Naive thymus-derived CD8-positive, alpha-beta T cell (primary cell): ENCODE data around the gene UTF1. TPM values are rescaled to one million over a fixed set of nuclear protein-coding genes. Genes with fewer than 3 reads are reported as not detected.

ENCODE experiments used
- ATAC-seq, 2 donors: fragments of 150-1000 bp; cut with Tn5 transposase in 1 of 2; sonication (Bioruptor Pico), chemical (Tn5 transposase) in 1 of 2; 1 replicate in 1 of 2; 2 replicates in 1 of 2; pipeline ENCODE4 v1.10.0; 2021; ENCODE audit warnings: mild to moderate bottlenecking in 2 of 2, moderate library complexity in 2 of 2
- POLR2A ChIA-PET: fragments of 350-600 bp; sonication (Branson Sonifier 250); formaldehyde crosslinking; loops from one replicate; lab custom pipeline; 2021; ENCODE audit warnings: antibody characterized with exemption; lab: Charles Lee
- DNase-seq, 10 donors: peaks; one replicate each; pipeline versions ENCODE4 v3.0.0 to v3.0.0-alpha.2; 2020 to 2022
- H3K27ac Mint-ChIP-seq, 10 donors: one replicate each; pipeline ENCODE4 v1.8.0; 2020 to 2022; ENCODE audit warnings: mild to moderate bottlenecking in 10 of 10, mixed read lengths in 10 of 10, moderate library complexity in 4 of 10, inconsistent platforms in 1 of 10
- H3K27me3 Mint-ChIP-seq, 5 donors: one replicate each; pipeline ENCODE4 v1.8.0; 2021 to 2022; ENCODE audit warnings: mixed read lengths in 5 of 5
- H3K36me3 Mint-ChIP-seq, 3 donors: one replicate each; pipeline ENCODE4 v1.8.0; 2020 to 2022; ENCODE audit warnings: mixed read lengths in 3 of 3, mild to moderate bottlenecking in 2 of 3, inconsistent platforms in 1 of 3
- H3K4me1 Mint-ChIP-seq, 4 donors: one replicate each; pipeline ENCODE4 v1.8.0; 2021 to 2022; ENCODE audit warnings: mixed read lengths in 4 of 4
- H3K4me3 Mint-ChIP-seq, 10 donors: one replicate each; pipeline ENCODE4 v1.8.0; 2020 to 2022; ENCODE audit warnings: mild to moderate bottlenecking in 10 of 10, mixed read lengths in 10 of 10, moderate library complexity in 6 of 10, inconsistent platforms in 1 of 10
- H3K9me3 Mint-ChIP-seq, 9 donors: one replicate each; pipeline ENCODE4 v1.8.0; 2020 to 2022; ENCODE audit warnings: mixed read lengths in 9 of 9, mild to moderate bottlenecking in 3 of 9, inconsistent platforms in 1 of 9, moderate library complexity in 1 of 9
- polyA plus RNA-seq, 3 donors: library from polyadenylated mRNA; unstranded; fragments of 300-500 nt; fragmentation: Illumina TruSeq; gene quantifications; one replicate each; pipeline ENCODE4 v1.2.3, GENCODE V29; 2021
- total RNA-seq, 8 experiments: library from RNA in 2 of 8; stranded (reverse) in 2 of 8; gene quantifications; one replicate each; pipeline ENCODE4 v1.2.3 and lab custom pipeline; 2021 to 2026

The UTF1 gene
- total and polyA plus RNA-seq, 5 experiments from 2014 or later = not detected

DNA sequence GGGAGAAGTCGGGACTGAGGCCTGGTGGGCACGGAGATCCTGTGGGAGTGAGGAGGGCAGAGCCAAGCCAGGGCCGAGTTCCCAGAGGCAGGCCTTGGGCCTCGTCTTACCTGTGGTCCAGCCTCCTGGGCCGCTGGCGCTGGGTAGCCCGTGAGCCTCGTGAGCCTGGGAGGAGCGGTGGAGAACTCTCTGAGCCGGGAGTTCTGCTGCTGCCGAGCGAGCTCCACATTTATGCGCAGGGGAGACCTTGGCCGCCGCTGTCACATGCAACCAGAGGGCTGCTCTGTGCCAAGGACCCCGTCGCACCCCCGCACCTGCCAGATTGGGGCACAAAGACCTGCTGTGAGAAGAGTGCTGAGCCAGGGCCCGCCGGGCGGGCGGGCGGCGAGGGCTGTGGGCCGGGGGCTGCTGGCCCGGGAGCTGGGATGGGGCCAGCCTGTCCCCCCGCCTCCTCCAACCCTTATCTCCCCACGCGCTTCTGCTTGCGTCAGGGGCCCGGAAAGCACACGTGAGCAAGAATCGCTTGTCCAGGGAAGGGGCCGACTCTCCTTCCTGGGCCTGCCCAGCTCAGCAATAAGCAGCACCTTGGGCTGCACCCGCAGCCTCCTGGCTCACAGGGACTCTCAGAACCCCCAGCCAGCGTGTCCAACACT is 17.8 kb downstream of the UTF1 start:
- DNase-seq (no peak), ATAC-seq (no peak)
- no peak overlapping the region for H3K4me3 Mint-ChIP-seq
- no peaks in the 10 kb centered on the region for H3K9me3 Mint-ChIP-seq
- POLR2A ChIA-PET = no interaction called here
- no peak overlapping the region for H3K27ac Mint-ChIP-seq
- no peaks in the 10 kb centered on the region for H3K36me3 Mint-ChIP-seq
- H3K27me3 Mint-ChIP-seq = peaks cover 4 to 23% (median 11%) of the 10 kb centered on the region in 5 donors
- H3K4me1 Mint-ChIP-seq = peaks cover 4 to 8% (median 6%) of the 10 kb centered on the region in 4 donors

GRCh38 chr10:133248334-133248715 is 18.3 kb downstream of the UTF1 start:
- H3K9me3 Mint-ChIP-seq = no peaks in the 10 kb centered on the region
- no peak for ATAC-seq
- POLR2A ChIA-PET = no interaction called here
- DNase-seq = no peak
- H3K27ac Mint-ChIP-seq = no peak overlapping the region
- peaks cover 0 to 18% (median 7%) of the 10 kb centered on the region in 5 donors for H3K27me3 Mint-ChIP-seq
- H3K4me3 Mint-ChIP-seq = no peak overlapping the region
- H3K4me1 Mint-ChIP-seq = peaks cover 0 to 8% (median 1%) of the 10 kb centered on the region in 4 donors
- H3K36me3 Mint-ChIP-seq = no peaks in the 10 kb centered on the region

GRCh38 chr10:133249094-133249780 is 19.2 kb downstream of the UTF1 start:
- no peaks in the 10 kb centered on the region for H3K9me3 Mint-ChIP-seq
- no peak for DNase-seq
- ATAC-seq = no peak
- peaks cover 0 to 16% (median 7%) of the 10 kb centered on the region in 5 donors for H3K27me3 Mint-ChIP-seq
- no peak overlapping the region for H3K27ac Mint-ChIP-seq
- no peak overlapping the region for H3K4me3 Mint-ChIP-seq
- peaks cover 0 to 8% (median 1%) of the 10 kb centered on the region in 4 donors for H3K4me1 Mint-ChIP-seq
- POLR2A ChIA-PET = no interaction called here
- H3K36me3 Mint-ChIP-seq = no peaks in the 10 kb centered on the region

DNA sequence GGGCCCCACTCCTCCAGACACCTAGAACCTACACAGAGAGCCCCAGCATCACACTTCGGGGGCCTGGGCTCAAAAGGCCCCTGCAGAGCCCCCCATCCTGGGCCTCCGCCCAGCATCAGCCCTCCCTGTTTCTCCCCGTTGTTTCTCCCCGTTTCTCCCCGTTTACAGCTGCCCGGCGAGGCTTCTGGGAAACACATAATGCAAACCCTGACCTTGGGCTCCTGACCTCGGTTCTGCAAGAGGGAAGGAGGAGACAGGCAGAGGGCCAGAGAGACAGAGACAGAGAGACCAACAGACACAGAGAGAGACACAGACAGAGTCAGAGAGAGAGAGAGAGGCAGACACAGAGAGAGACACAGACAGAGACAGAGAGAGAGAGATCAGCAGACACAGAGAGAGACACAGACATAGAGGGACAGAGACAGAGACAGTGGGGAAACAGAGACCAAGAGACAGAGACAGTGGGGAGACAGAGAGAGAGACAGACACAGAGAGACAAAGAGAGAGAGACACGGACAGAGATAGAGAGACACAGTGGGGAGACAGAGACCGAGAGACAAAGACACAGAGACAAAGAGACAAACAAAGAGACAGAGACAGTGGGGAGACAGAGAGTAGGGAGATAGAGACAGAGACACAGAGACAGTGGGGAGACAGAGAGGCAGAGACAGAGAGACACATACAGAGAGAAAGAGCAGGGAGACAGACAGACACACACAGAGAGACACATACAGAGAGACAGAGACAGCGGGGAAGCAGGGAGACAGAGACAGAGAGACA is 20.1 kb downstream of the UTF1 start:
- no peak for ATAC-seq
- Mint-ChIP-seq H3K4me3 (no peak overlapping the region), H3K9me3 (no peaks in the 10 kb centered on the region), H3K4me1 (peaks cover 0 to 8% (median 3%) of the 10 kb centered on the region in 4 donors), H3K36me3 (no peaks in the 10 kb centered on the region), H3K27me3 (peaks cover 0 to 14% (median 8%) of the 10 kb centered on the region in 5 donors), H3K27ac (peak overlapping the region in 7 of 10 donors; percentile 0 to 96 (median 22))
- DNase-seq = no peak
- POLR2A ChIA-PET = no interaction called here

- ATAC-seq = no peak
- no peak for DNase-seq
- no peak overlapping the region for H3K4me3 Mint-ChIP-seq
- H3K36me3 Mint-ChIP-seq = no peaks in the 10 kb centered on the region
- peaks cover 0 to 14% (median 3%) of the 10 kb centered on the region in 5 donors for H3K27me3 Mint-ChIP-seq
- peak overlapping the region in 1 of 10 donors; percentile 62 for H3K27ac Mint-ChIP-seq
- peaks cover 0 to 8% (median 3%) of the 10 kb centered on the region in 4 donors for H3K4me1 Mint-ChIP-seq
- no peaks in the 10 kb centered on the region for H3K9me3 Mint-ChIP-seq
- POLR2A ChIA-PET = no interaction called here
Observed at GRCh38 chr10:133251388-133252222, 21.6 kb downstream of the UTF1 start.

GRCh38 chr10:133252223-133252552 is 22.2 kb downstream of the UTF1 start:
- Mint-ChIP-seq H3K27me3 (peaks cover 0 to 12% (median 3%) of the 10 kb centered on the region in 5 donors), H3K36me3 (no peaks in the 10 kb centered on the region), H3K9me3 (no peaks in the 10 kb centered on the region), H3K27ac (no peak overlapping the region), H3K4me3 (no peak overlapping the region), H3K4me1 (peaks cover 0 to 8% (median 6%) of the 10 kb centered on the region in 4 donors)
- no peak for DNase-seq
- POLR2A ChIA-PET = no interaction called here
- no peak for ATAC-seq

GRCh38 chr10:133253361-133253955 is 23.4 kb downstream of the UTF1 start:
- Mint-ChIP-seq H3K4me1 (peaks cover 8 to 19% (median 15%) of the 10 kb centered on the region in 4 donors), H3K27me3 (peaks cover 0 to 9% (median 3%) of the 10 kb centered on the region in 5 donors), H3K9me3 (no peaks in the 10 kb centered on the region), H3K4me3 (no peak overlapping the region), H3K27ac (peak overlapping the region in 1 of 10 donors; percentile 32), H3K36me3 (no peaks in the 10 kb centered on the region)
- POLR2A ChIA-PET = no interaction called here
- no peak for ATAC-seq
- DNase-seq = no peak

- Mint-ChIP-seq H3K27ac (peak overlapping the region in 7 of 10 donors; percentile 3 to 71 (median 50)), H3K36me3 (no peaks in the 10 kb centered on the region), H3K9me3 (no peaks in the 10 kb centered on the region), H3K27me3 (peaks cover 0 to 9% (median 3%) of the 10 kb centered on the region in 5 donors), H3K4me3 (no peak overlapping the region), H3K4me1 (peaks cover 12 to 27% (median 23%) of the 10 kb centered on the region in 4 donors)
- POLR2A ChIA-PET = no interaction called here
- DNase-seq (no peak), ATAC-seq (no peak)
Observed at GRCh38 chr10:133254421-133255120, 24.6 kb downstream of the UTF1 start.

DNA sequence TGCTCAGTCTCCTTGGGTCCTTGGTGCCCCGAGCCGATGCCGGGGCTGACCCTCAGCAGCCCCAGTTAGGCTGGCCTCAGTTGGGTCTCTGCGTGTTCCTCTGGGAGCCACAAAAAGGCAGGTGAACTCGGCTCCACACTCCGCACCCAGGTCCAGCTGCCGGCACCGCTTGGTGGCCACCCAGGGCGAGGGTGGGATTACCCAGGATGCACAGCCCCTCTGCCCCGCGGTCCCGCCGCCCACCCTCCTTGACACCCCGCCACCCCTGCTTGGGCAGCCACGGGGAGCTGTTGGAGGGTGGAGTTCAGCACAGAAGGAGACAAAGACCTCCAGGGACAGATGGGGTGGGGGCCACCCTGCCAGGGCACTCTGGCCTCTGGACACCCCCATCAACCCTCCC is 25.3 kb downstream of the UTF1 start:
- DNase-seq (no peak), ATAC-seq (no peak)
- Mint-ChIP-seq H3K4me1 (peaks cover 11 to 34% (median 31%) of the 10 kb centered on the region in 4 donors), H3K27me3 (peaks cover 0 to 4% (median under 1%) of the 10 kb centered on the region in 5 donors), H3K9me3 (no peaks in the 10 kb centered on the region), H3K4me3 (no peak overlapping the region), H3K36me3 (no peaks in the 10 kb centered on the region), H3K27ac (peak overlapping the region in 1 of 10 donors; percentile 3)
- POLR2A ChIA-PET = interaction anchor here (0.9 kb wide), 1 partner anchor 9 kb away, joined by 3 read pairs; no protein-coding TSS in a partner anchor

DNA sequence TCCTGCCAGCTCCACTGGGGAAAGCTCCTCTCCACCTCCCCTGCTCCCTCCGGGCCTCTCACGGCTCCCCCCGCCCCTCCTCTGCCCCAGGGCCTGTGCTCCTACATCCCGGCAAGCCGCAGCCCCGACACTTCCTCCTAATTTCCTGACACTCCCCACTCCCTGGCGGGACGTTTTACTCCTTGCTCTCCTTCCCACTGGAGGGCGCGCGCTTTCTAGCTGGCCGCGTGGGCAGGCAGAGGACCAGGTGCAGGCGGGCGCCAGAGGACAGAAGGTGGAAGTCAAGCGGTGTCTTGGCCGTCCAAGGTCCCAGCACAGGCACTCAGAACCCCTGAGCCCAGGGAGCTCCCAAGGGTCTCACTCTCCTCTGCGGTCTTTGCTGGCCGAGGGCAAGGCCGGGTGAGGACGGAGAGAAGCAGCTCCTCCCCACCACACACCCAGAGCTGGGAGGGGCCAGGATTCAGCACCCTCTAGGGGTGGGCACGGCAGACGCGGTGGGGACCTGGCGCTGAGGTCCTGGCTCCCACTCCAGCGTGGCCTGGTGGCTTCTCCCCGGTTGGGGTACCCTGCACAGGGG is 27.6 kb downstream of the UTF1 start:
- H3K4me1 Mint-ChIP-seq = peaks cover 8 to 49% (median 43%) of the 10 kb centered on the region in 4 donors
- H3K27ac Mint-ChIP-seq = peak overlapping the region in 8 of 10 donors; percentile 72 to 89 (median 82)
- peak overlapping the region; percentile 18 to 75 (median 62) for H3K4me3 Mint-ChIP-seq
- H3K27me3 Mint-ChIP-seq = peaks cover 0 to 1% (median 0%) of the 10 kb centered on the region in 5 donors
- ATAC-seq = peak in 1 of 2 donors; percentile 24
- POLR2A ChIA-PET = interaction anchor here (1.1 to 1.2 kb wide), 2 partner anchors 18 to 50 kb away, joined by 3 to 7 read pairs; no protein-coding TSS in a partner anchor
- DNase-seq = peak in 4 of 10 donors; percentile 35 to 43 (median 37)
- no peaks in the 10 kb centered on the region for H3K9me3 Mint-ChIP-seq
- no peaks in the 10 kb centered on the region for H3K36me3 Mint-ChIP-seq
